Activated effector memory CD4-positive, alpha-beta T cell treated with anti-CD3 and anti-CD28 coated beads, Interleukin-2, amount 50 U/mL, for 16 hours (primary cell): ENCODE measurements around the gene HSPA14.
"Not testable (repeated sequence)": the region's sequence is repeated elsewhere in the genome, so short reads cannot be mapped to it uniquely, and the experiment has no call there.

Experiments used
- DNase-seq: peaks from one replicate; pipeline ENCODE4 v3.0.0-alpha.2; 2020

Gene HSPA14

GRCh38 chr10:14884082-14884481 lies 46.0 kb downstream of the HSPA14 start:
- DNase-seq, result no peak

GRCh38 chr10:14889318-14889717 lies 51.2 kb downstream of the HSPA14 start:
- no peak for DNase-seq

- no peak for DNase-seq
These were observed 53.0 kb downstream of the HSPA14 start for GRCh38 chr10:14891151-14891550.

- no peak for DNase-seq
These were observed 66.2 kb downstream of the HSPA14 start for GRCh38 chr10:14904316-14904732.

- DNase-seq, result no peak
These were observed 66.8 kb downstream of the HSPA14 start for GRCh38 chr10:14904864-14905263.

GRCh38 chr10:14905890-14906289 lies 67.8 kb downstream of the HSPA14 start:
- DNase-seq, result no peak

GRCh38 chr10:14906765-14907164 lies 68.7 kb downstream of the HSPA14 start:
- no peak for DNase-seq

GRCh38 chr10:14907591-14907990 lies 69.5 kb downstream of the HSPA14 start:
- not testable (repeated sequence) for DNase-seq

- no peak for DNase-seq
These were observed 71.0 kb downstream of the HSPA14 start for GRCh38 chr10:14909101-14909500.

- no peak for DNase-seq
These were observed 72.8 kb downstream of the HSPA14 start for GRCh38 chr10:14910953-14911352.

GRCh38 chr10:14911801-14912200 lies 73.7 kb downstream of the HSPA14 start:
- no peak for DNase-seq

- no peak for DNase-seq
These were observed 78.5 kb downstream of the HSPA14 start for GRCh38 chr10:14916600-14916999.

GRCh38 chr10:14917827-14918226 lies 79.7 kb downstream of the HSPA14 start:
- DNase-seq, result no peak

- DNase-seq, result no peak
These were observed 80.9 kb downstream of the HSPA14 start for GRCh38 chr10:14918964-14919363.
